IMR-90 (cell line): ENCODE measurements around the gene ZNF346. TPM values are rescaled to one million over a fixed set of nuclear protein-coding genes. Genes with fewer than 3 reads are reported as not detected.

ENCODE experiments used
- ATAC-seq: fragments of 200-7000 bp; cut with Tn5 transposase; 2 replicates; pipeline ENCODE4 v1.9.1; 2020; ENCODE audit warnings: low read depth, mild to moderate bottlenecking, moderate library complexity
- BruUV-seq: library from RNA; stranded (reverse); fragments of 400-500 nt; replicated peaks from 2 replicates; lab custom pipeline; 2021; lab: Mats Ljungman, UMichigan
- CTCF ChIA-PET: fragments of 300-600 bp; formaldehyde crosslinking; extraction: SDS; loops from one replicate; lab custom pipeline; 2021; ENCODE audit warnings: antibody characterized with exemption; lab: Yijun Ruan, JAX
- POLR2A ChIA-PET: fragments of 300-600 bp; sonication (Branson Sonifier 250); formaldehyde crosslinking; loops from one replicate; lab custom pipeline; 2022; ENCODE audit warnings: antibody characterized with exemption; ENCODE audit not compliant: unreplicated experiment; lab: Charles Lee
- DNase-seq: peaks from one replicate; pipeline ENCODE4 v3.0.0; 2013
- H2AFZ ChIP-seq: replicated peaks from 2 replicates; pipeline ENCODE3; 2013; ENCODE audit warnings: low read length, mild to moderate bottlenecking; ENCODE audit not compliant: poor library complexity
- H2AK5ac ChIP-seq: 2 replicates; pipeline ENCODE4 v1.6.1; 2013; ENCODE audit warnings: low read depth, low read length, inconsistent platforms
- H2AK9ac ChIP-seq: replicated peaks from 2 replicates; pipeline ENCODE3; 2013; ENCODE audit warnings: mild to moderate bottlenecking, low read depth, low read length, moderate library complexity; ENCODE audit not compliant: poor library complexity
- H2BK120ac ChIP-seq: 2 replicates; pipeline ENCODE4 v1.6.1; 2013; ENCODE audit warnings: low read depth, low read length, inconsistent platforms
- H2BK15ac ChIP-seq: 3 replicates; pipeline ENCODE4 v1.6.1; 2013; ENCODE audit warnings: low read depth, low read length, inconsistent platforms
- H2BK20ac ChIP-seq: 2 replicates; pipeline ENCODE4 v1.6.1; 2013; ENCODE audit warnings: low read depth, mild to moderate bottlenecking, inconsistent platforms, low read length, moderate library complexity
- H2BK5ac ChIP-seq: 2 replicates; pipeline ENCODE4 v1.6.1; 2013; ENCODE audit warnings: mild to moderate bottlenecking, low read depth, low read length, inconsistent platforms; ENCODE audit not compliant: poor library complexity, severe bottlenecking
- H3K14ac ChIP-seq: replicated peaks from 2 replicates; pipeline ENCODE4 v1.6.1; 2013; ENCODE audit warnings: low read depth, low read length, inconsistent platforms
- H3K18ac ChIP-seq: 2 replicates; pipeline ENCODE4 v1.6.1; 2013; ENCODE audit warnings: low read depth, low read length, control low read depth
- H3K23ac ChIP-seq: 2 replicates; pipeline ENCODE4 v1.6.1; 2013; ENCODE audit warnings: low read depth, low read length, inconsistent platforms
- H3K27ac ChIP-seq: 2 replicates; pipeline ENCODE4 v1.5.1; 2013; ENCODE audit warnings: mild to moderate bottlenecking, control low read depth, low read length; ENCODE audit not compliant: insufficient read depth
- H3K27me3 ChIP-seq: 2 replicates; pipeline ENCODE4 v1.6.1; 2013; ENCODE audit warnings: low read length; ENCODE audit not compliant: control insufficient read depth, insufficient read depth
- H3K36me3 ChIP-seq: 2 replicates; pipeline ENCODE4 v1.6.1; 2013; ENCODE audit warnings: low read length, mixed read lengths; ENCODE audit not compliant: control insufficient read depth, insufficient read depth
- H3K4ac ChIP-seq: 2 replicates; pipeline ENCODE4 v1.6.1; 2013; ENCODE audit warnings: low read depth, low read length, inconsistent platforms
- H3K4me1 ChIP-seq: 2 replicates; pipeline ENCODE4 v1.6.1; 2013; ENCODE audit warnings: low read length, mixed read lengths; ENCODE audit not compliant: control insufficient read depth, insufficient read depth
- H3K4me2 ChIP-seq: 2 replicates; pipeline ENCODE4 v1.6.1; 2013; ENCODE audit warnings: low read depth, mild to moderate bottlenecking, control low read depth, low read length, moderate library complexity
- H3K4me3 ChIP-seq: 2 replicates; pipeline ENCODE4 v1.5.1; 2013; ENCODE audit warnings: low read depth, mild to moderate bottlenecking, control low read depth, low read length, moderate library complexity; ENCODE audit not compliant: insufficient read depth
- H3K56ac ChIP-seq: 2 replicates; pipeline ENCODE4 v1.6.1; 2013; ENCODE audit warnings: low read length, inconsistent platforms; ENCODE audit not compliant: insufficient read depth; ENCODE audit errors: extremely low read depth
- H3K79me1 ChIP-seq, 2 experiments: 2 replicates each; pipeline ENCODE4 v1.6.1; 2013; ENCODE audit warnings: low read length in 2 of 2, inconsistent platforms in 1 of 2, low read depth in 1 of 2
- H3K9ac ChIP-seq: 2 replicates; pipeline ENCODE4 v1.6.1; 2013; ENCODE audit warnings: low read depth, low read length, control low read depth
- H3K9me1 ChIP-seq: 2 replicates; pipeline ENCODE4 v1.6.1; 2013; ENCODE audit warnings: low read length, inconsistent platforms; ENCODE audit not compliant: insufficient read depth
- H3K9me3 ChIP-seq: 2 replicates; pipeline ENCODE4 v1.6.1; 2013; ENCODE audit warnings: low read length; ENCODE audit not compliant: control insufficient read depth, insufficient read depth
- H4K20me1 ChIP-seq: 2 replicates; pipeline ENCODE4 v1.6.1; 2013; ENCODE audit warnings: low read length, inconsistent platforms; ENCODE audit not compliant: insufficient read depth
- H4K5ac ChIP-seq: 2 replicates; pipeline ENCODE4 v1.6.1; 2013; ENCODE audit warnings: mild to moderate bottlenecking, low read depth, low read length, control low read depth
- H4K8ac ChIP-seq, 2 experiments: 2 replicates each; pipeline ENCODE4 v1.6.1; 2013; ENCODE audit warnings: low read depth in 2 of 2, low read length in 2 of 2, control low read depth in 1 of 2, inconsistent platforms in 1 of 2
- H4K91ac ChIP-seq: 2 replicates; pipeline ENCODE4 v1.6.1; 2013; ENCODE audit warnings: low read depth, low read length, inconsistent platforms; ENCODE audit not compliant: insufficient read depth
- CHD1 ChIP-seq: IDR thresholded peaks from 2 replicates; pipeline ENCODE4 v1.6.1; 2012; ENCODE audit warnings: low read depth, low read length, improper control_type of control experiment
- MXI1 ChIP-seq: IDR thresholded peaks from 2 replicates; pipeline ENCODE4 v1.6.1; 2012; ENCODE audit warnings: low read depth, mild to moderate bottlenecking, low read length, moderate library complexity, borderline replicate concordance
- NFE2L2 ChIP-seq: fragments of 150-350 bp; IDR thresholded peaks from 2 replicates; pipeline ENCODE4 v1.6.1; 2016; ENCODE audit warnings: low read depth, mild to moderate bottlenecking, low read length
- whole genome bisulfite sequencing, 2 experiments: methylation state at CpG; one replicate each; pipeline versions ENCODE4 v1.1.5 to v1.1.7; 2013; ENCODE audit warnings: missing lambda C conversion rate in 2 of 2; ENCODE audit not compliant: insufficient read length in 1 of 2; ENCODE audit errors: extremely low coverage in 2 of 2; 5-methylcytosine and 5-hydroxymethylcytosine counted together
- dilution Hi-C: fragments of 300-500 bp; cut with HindIII; formaldehyde crosslinking; loops from one replicate; pipeline ENCODE4 v1.14.3; 2018; ENCODE audit warnings: low sequenced_read_pairs; ENCODE audit not compliant: unreplicated experiment
- in situ Hi-C: fragments of 300-500 bp; cut with MboI; formaldehyde crosslinking; loops from 3 replicates; pipeline ENCODE4 v1.14.3; 2019; ENCODE audit warnings: low sequenced_read_pairs, inconsistent platforms, mixed read lengths
- intact Hi-C: fragments of 100-400 bp; cut with micrococcal nuclease; formaldehyde crosslinking; loops from 2 replicates; pipeline ENCODE4 v1.10.0; 2022
- polyA plus RNA-seq, 3 experiments: library from polyadenylated mRNA; depleted of rRNA; stranded (reverse); fragments of >200 nt; gene quantifications; 2 replicates each; pipeline ENCODE4 v1.2.3, GENCODE V29; 2012; ENCODE audit warnings: low replicate concordance in 1 of 3
- total RNA-seq: library from RNA; depleted of rRNA; stranded (reverse); fragments of >200 nt; gene quantifications from 2 replicates; pipeline ENCODE4 v1.2.3, GENCODE V29; 2012

ZNF346 gene
- total and polyA plus RNA-seq, 2 of the 4 experiments (the other 2 are of a cell fraction) = 15.1 to 17.0 TPM

DNA sequence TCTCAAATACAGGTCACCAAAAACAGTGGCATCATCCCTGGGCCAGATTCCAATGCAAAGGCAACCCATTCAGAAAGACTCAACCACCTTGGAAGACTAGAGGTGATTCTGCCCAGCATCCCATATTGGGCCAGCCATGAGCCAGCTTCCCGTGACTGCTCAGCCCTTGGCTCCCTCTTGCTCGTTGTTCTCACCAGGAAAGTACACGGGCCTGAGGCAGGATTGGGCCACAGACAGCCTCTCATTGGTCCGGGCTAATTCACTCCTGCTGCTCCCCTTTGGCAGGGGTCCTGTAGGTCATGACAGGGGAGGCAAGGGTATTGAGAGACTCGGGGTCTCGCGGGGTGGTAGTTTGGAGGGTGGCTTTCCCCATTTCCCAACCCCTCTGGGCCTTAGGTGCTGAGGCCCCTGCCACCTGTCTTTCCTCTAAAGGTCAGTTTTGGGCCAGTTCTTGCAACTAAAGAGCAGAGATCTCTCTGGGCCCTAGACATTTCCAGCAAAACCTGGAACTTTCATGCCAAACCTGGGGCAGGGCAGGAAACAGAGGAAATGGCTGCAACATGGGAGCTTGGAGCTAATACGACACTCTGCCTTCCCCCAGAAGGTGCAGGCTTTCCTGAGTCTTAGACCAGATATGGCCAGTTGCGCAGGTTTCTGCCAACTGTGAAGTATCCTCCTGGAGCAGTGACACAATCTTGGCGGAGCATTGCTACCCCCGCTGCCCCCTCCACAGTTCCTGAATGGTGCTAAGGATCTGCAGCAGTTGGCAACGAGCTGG is 42.2 kb downstream of the ZNF346 start:
- DNase-seq (no peak), ATAC-seq (no peak)
- TF ChIP-seq MXI1 (no peak), NFE2L2 (no peak), CHD1 (no peak)
- no peak overlapping the region for H4K8ac ChIP-seq
- H3K27me3 ChIP-seq = no peaks in the 10 kb centered on the region
- H3K9me3 ChIP-seq = no peaks in the 10 kb centered on the region
- intact Hi-C loops = no loop called here
- peaks cover 5% of the 10 kb centered on the region for H3K4me1 ChIP-seq
- H3K56ac ChIP-seq = no peak overlapping the region
- peaks cover 31% of the 10 kb centered on the region for H3K36me3 ChIP-seq
- H2AK5ac ChIP-seq = no peak overlapping the region
- H3K4ac ChIP-seq = no peak overlapping the region
- no peak overlapping the region for H3K18ac ChIP-seq
- no peak overlapping the region for H4K5ac ChIP-seq
- H3K9ac ChIP-seq = no peak overlapping the region
- H2BK15ac ChIP-seq = no peak overlapping the region
- BruUV-seq = no TSS peak
- no peak overlapping the region for H3K27ac ChIP-seq
- dilution Hi-C loops = no loop called here
- H3K9me1 ChIP-seq = peaks cover 9% of the 10 kb centered on the region; the same call in 1 of the 2 replicates
- no peak overlapping the region for H2BK20ac ChIP-seq
- no peak overlapping the region for H2AK9ac ChIP-seq
- ChIA-PET CTCF (interaction anchor here (1.1 kb wide), 1 partner anchor 46 kb away, joined by 3 read pairs; no protein-coding TSS in a partner anchor), POLR2A (no interaction called here)
- in situ Hi-C loops = no loop called here
- WGBS, 2 experiments = 92% methylated on average over 5 of the region's 12 CpGs; no CpG with 5 or more reads in 1 of the 2 experiments
- H2BK5ac ChIP-seq = no peak overlapping the region
- H3K23ac ChIP-seq = no peak overlapping the region
- no peak overlapping the region for H3K4me3 ChIP-seq
- no peak overlapping the region for H3K4me2 ChIP-seq
- H3K14ac ChIP-seq = no peak overlapping the region
- peak overlapping the region; percentile 43 for H2AFZ ChIP-seq
- no peaks in the 10 kb centered on the region for H3K79me1 ChIP-seq
- no peaks in the 10 kb centered on the region for H4K20me1 ChIP-seq
- H4K91ac ChIP-seq = no peak overlapping the region
- H2BK120ac ChIP-seq = no peak overlapping the region
